Stromal cell of bone marrow (primary cell): ENCODE measurements around the gene TUBGCP6.
A peak's percentile ranks its signal among the peaks of the same experiment; 100 is the strongest.

ENCODE experiments used
- DNase-seq: peaks from one replicate; pipeline ENCODE4 v3.0.0-alpha.2; 2012; ENCODE audit warnings: low read depth

Gene TUBGCP6

DNA sequence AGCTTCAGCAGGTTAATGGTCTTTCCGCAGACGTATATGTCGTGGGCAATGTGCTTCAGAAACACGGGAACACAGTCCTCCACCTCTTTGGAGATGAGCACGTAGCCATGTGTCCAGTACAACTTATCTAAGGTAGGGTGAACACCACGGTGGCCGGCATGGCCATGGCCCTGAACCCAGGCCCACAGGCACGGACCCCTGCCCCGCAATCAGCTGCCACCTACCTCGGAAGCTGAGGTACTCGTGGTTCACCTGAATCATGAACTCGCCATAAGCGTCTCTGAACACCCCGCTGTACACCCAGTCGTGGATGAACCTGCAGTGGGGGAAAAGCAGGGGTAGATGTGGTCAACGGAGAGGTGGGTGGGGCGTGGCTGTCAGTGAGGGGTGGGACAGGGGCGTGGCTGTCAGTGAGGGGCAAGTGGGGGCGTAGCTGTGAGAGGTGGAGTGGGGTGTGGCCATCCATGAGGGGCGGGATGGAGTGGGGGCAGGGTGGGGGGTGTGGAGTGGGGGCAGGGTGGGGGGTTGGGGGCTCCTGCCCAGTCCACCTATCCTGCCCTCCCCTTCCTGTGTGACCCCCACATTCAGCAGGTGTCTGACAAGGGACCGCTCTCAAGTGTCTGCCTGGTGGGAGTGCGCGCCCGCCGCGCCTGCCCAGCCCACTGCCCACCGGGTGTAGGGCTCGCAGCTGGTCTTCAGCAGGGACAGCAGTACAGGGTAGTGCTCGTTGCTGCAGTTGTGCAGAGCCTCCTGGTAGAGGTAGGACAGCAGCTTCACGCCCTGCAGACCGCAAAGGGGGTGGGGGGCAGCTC lies 18.6 kb downstream of the TUBGCP6 start:
- no peak for DNase-seq

DNA sequence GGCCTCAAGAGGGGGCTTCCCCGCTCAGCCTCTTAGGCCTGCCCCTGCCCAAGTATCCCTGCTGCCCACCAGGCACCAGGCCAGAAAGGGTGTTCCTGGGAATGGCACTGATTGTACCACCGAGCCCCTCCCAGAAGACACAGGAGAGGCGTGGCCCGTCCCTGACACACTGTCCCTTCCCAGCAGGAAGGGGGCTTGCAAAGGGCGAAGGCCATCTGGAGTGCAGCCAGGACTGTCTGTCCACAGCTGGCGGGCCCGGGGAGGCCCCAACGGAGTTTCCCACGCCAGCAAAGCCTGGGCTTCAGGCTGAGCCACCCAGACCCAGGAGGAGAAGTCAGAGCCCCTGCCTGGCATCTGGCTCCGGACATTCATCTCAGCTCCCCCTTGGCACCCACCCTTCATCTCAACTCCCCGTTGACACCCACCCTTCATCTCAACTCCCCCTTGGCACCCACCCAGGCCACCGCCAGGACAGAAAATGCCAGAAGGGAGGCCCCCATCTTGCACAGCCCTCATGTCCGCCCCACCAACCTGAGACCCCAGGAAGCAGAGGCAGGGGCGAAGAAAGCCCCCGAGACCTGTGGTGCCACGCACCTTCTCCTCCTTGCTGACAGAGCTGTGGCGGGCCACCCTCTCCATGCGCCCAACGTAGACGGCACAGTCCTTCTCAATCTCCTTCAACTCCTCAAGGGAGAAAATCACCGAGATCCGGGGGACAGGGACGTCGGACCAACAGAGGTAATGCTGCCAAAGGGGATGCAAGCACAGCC lies 19.4 kb downstream of the TUBGCP6 start:
- DNase-seq: no peak

DNA sequence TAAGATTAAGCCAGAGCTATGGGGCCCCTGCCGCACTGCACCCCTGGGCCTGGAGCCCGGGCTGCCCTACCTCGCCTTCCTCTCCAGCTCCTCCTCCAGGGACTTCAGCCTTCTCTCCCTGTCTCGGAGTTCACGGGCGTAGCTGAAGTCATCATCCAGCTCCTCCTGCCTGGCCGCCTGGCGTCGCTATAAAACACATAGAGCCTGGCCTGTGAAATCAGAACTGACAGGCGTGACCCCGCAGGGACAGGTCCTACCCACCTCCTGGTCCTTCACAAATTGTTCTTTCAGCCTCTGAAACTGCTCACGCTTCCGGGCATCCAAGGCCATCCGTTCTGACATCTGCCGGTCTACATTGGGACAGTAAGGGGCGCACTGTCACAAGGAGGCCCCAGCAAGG lies 20.8 kb downstream of the TUBGCP6 start:
- DNase-seq: no peak

DNA sequence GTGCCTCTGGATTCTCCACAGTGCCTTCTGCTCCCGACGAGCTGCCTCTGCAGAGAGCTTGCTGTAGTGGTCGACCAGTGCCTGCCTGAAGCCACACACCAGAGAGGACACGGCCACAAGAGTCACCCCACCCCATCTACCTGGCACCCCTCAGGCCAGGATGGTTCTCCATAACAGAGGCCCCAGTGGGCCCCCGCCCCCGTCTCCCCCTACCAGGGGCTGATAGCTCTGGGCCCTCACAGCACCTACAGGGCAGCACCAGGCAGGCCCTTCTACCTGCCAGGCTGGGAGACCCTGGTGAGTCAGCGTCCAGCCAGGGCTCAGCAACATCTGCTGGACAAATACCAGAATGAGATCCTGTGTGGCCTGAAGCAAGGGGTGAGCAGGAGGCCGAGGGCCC lies 22.3 kb downstream of the TUBGCP6 start:
- DNase-seq: no peak

DNA sequence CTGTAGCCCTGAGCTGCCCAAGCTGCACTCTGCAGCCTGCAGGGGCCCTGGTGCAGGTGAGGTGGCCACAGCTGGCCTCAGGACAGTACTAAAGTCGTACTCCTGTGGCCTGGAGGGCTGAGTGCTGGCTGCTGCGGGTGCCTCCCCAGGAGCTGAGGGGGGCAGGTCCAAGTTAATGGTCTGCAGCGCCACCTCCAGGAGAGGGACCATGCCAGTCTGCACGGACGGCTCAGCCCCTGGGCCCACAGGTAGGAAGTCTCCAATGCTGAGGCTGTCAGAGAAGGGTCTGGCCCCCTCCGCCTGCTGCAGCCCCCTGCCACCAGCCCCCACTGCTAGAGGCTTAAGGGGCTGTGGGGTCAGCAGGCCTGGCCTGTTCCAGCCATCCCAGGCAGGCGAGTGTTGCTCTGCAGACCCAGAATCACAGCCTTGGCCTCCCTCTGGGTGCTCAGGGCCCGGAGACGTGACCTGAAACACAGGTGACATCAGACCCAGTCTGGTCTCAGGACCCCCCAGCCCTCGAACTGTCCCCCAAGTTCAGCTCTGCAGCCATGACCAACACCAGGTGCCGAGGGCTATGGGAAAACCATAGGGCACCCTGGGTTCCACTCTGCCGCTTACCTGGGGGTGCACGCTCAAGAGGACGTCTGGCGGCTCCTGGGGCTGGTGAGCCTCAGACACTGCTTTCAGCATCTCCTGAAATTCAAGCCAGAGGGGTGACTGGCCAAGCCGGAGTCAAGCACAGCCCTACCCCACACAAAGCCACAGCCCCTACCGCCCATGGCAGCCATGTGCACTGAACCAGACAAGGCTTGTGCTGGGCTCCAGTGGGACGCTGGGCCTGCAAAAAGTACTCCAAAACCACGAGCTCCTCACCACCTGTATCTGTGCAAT lies 23.2 kb downstream of the TUBGCP6 start:
- DNase-seq: no peak

DNA sequence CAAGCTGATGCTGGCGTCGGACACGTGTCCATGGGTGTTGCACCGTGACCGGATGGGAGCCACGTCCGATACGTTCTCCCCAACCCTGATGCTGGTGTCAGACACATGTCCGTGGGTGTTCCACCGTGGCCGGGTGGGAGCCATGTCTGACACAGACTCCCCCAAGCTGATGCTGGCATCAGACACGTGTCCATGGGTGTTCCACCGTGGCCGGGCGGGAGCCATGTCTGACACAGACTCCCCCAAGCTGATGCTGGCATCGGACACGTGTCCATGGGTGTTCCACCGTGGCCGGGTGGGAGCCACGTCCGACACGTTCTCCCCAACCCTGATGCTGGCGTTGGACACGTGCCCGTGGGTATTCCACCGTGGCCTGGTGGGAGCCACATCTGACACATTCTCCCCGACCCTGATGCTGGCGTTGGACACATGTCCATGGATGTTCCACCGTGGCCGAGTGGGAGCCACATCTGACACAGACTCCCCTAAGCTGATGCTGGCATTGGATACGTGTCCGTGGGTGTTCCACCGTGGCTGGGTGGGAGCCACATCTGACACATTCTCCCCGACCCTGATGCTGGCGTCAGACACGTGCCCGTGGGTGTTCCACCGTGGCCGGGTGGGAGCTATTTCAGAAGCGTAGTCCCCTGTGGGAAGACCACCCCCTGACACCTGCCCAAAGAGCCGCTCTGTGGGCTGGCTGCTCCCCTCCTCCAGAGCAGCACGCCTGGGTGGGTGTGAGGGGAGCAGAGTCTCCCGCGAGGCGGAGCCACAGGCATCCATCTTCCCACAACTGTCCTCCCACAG lies 24.0 kb downstream of the TUBGCP6 start:
- no peak for DNase-seq

DNA sequence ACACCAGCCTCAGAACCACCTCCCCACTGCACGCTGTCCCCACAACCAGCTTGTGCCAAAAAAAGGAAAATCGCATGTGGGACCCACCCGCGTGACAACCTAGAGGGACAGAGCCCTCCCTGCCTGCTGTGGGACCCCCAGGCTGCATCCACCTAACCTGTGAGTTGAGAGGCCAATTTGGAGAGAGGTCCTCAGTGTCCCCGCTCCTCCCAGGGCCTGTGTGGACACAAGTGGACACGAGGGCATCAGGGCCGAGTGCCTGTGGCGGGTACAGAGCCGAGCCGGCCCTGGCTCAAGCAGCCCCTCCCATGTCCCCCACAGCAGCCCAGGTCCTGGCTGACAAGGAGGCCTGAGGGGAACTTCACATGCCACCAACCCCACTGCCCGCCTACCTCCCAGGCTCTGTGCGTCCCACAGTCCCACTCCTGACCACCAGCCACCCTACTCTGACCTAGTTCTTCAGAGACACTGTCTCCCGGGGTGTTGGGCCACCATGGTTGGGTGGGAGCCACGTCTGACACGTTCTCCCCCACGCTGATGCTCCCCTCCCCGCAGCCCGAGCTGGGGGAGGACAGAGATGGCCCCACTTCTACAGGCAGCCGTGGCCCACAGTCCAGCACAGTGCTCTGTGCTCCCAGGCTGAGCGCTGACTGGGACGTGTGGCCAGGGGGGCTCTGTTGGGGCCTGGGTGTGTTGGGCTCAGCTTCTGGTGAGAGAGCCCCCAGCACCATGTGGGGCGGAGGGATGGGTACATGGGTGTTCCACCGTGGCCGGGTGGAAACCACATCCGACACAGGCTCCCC lies 24.8 kb downstream of the TUBGCP6 start:
- DNase-seq: no peak

DNA sequence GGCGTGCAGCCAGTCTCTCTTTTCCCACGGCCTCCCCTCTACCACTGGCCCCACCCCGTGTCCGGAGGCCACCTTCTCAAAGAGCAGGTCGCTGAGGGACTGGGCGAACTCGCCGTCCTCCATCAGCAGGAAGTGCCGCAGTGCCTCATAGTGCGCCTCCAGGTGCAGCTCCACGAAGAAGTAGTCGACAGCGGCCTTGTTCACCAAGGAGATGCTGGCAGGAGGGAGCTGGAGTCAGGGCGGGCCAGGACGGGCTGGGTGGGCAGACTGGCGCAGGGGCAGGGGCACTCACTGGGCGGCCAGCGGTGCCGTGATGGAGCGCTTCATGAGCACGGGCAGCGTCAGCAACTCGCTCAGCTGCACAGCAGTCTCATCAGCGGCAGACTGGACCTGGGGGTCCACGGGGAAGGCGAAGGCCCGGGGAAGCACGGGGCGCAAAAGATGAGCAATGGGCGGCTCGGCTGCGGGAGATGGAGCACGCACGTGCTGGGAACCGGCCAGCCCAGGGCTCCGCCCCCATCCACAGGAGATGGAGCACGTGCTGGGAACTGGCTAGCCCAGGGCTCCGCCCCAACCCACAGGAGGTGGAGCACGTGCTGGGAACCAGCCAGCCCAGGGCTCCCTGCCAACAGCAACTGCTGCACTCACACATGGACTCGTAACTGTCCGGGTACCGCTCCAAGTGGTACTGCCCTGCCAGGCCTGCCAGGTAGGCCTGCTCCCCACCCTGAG lies 25.7 kb downstream of the TUBGCP6 start:
- peak; percentile 20 for DNase-seq

DNA sequence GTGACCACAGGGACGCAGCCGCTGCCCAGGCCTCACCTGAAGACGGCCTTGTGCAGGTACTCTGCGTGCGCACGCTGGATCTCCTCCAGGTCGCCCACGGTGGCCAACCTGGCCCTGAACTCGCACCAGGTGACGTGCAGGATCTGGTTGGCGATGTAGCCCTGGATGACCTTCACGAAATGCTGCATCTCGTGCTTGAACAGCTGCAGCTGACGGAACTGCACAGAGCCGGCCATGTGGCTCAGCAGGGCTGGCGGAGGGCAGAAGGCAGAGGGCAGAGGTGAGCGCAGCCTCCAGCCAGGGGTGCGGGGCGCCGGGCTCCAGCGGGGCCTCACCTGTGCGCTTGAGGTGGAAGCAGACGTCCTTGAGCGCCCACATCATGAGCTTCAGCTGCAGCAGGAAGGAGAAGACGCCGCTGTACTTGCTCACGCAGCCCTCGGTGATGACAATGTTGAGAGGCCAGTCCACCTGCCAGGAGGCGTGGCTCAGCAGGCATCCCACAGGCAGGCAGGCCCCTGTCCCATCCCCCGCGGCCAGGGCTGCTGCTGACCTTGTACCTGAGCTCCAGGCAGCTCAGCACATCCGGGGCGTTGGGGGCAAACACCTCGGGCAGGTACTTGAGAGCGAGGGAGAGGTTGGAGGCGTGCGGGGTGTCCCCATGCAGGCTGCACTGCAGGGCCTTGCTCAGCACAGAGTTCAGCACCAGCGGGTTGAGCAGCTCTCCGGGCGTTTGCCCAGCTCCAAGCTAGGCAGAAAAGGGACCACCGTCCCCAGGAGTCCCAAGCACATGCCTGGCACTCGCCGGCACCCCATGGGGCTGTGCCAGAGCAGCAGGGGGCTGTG lies 26.4 kb downstream of the TUBGCP6 start:
- no peak for DNase-seq

DNA sequence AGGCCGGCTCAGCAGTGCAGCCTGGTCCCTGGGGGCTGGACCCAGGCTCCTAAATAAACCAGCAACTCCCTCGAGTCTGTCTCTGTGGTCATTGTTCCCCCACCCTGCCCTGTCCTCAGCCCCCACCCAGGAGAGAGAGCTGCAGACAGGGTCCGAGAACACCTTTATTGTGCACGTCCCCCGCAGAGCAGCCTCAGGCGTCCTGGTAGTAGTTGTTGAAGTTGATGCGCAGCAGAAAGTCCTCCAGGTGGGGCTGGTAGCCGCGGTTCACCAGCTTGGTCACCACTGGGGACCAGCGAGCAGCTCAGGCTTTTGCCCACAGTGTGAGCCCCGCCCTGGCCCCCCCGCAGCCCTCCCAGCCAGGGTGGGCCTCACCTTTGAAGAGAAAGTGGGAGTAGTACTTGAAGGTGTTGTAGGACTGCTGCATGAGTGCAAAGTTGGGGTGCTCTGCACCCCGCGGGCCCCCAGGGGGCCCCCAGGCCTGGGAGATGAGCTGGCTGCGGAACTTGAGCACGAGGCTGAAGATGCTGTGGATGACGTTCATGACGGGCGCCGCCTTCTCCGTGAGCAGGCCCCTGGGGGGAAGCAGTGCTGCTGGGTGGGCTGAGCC lies 27.2 kb downstream of the TUBGCP6 start:
- DNase-seq: no peak

DNA sequence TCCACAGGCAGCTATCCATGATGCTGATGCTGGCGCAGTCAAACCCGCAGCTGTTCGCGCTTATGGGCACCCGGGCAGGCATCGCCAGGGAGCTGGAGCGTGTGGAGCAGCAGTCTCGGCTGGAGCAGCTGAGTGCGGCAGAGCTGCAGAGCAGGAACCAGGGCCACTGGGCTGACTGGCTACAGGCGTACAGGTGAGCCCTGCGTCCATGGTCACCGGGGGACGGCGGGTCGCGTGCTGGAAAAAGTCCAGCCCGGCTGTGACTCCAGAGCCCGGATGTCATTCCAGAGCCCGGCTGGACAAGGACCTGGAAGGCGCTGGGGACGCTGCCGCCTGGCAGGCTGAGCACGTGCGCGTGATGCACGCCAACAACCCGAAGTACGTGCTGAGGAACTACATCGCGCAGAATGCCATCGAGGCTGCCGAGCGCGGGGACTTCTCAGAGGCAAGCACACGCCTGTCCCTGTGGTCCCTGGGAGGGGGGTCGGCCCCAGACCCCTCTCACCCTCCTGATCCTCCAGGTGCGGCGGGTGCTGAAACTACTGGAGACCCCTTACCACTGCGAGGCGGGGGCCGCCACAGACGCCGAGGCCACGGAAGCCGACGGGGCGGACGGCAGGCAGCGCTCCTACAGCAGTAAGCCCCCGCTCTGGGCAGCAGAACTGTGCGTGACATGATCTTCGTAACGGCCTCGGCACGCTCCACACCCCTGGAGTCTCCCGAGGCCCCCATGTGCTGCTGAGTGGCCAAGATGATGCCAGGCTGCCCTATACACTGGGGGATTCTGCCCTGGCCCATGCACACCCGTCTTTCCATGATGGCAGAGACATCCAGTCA lies 27.9 kb downstream of the TUBGCP6 start:
- DNase-seq: no peak

DNA sequence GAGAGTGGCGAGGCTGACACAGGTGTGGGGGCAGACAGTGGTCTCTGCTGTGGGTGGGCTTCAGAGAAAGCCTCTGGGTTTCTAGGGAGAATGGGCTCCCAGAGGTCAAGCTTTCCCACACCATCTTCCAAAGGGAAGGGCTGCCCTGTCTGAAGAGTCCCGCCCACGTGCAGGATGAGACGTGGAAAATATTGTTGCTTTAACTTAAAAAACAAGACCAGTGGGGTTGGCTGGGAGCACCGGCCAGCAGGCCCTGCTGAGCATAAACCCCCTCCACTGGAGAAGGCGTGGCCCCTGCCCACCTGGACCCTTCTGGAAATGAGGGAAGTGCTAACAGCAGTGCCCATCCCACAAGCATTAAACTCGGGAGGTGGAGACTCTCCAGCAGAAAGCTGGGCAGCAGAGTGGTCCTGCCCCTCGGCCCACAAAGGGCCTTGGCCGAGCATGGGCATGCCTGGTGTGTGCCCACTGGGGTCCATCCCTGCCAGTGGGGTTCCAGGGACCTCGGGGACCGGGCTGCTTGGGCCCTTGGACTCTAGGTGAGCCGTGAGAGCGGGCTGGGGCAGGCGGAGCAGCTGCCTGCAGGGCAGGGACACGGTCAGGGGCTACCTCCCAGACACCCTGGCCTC lies 28.7 kb downstream of the TUBGCP6 start:
- DNase-seq: no peak

DNA sequence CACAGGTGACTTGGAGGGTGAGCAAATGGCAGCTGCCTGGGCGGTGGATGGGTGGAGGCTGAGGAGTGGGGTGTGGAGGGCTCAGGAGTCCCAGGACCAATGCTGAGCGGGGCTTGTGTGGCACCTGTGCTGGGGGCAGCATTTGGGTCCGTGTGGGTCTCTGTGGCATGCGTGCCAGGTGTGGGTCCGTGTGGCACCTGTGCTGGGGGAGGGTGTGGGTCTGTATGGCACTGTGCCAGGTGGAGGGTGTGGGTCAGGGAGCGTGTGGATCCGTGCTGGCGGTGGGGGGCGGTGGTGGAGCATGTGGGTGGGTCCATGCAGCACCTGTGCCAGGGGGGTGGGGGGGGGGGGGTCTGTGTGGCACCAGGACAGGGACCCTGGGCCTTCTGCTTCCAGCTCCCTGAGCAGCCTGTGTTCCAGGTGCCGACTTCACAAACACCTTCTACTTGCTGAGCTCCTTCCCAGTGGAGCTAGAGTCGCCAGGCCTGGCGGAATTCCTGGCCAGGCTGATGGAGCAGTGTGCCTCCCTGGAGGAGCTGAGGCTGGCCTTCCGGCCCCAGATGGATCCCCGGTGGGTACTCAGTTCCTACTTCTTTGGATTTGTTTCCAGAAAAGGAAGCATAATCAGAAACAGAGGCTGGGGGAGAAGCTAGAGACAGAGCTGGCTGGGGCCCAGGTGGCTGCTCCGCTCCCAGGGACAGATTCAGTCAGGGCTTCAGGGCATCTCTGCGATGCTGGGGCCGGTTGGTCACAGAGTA lies 29.3 kb downstream of the TUBGCP6 start:
- DNase-seq: no peak

DNA sequence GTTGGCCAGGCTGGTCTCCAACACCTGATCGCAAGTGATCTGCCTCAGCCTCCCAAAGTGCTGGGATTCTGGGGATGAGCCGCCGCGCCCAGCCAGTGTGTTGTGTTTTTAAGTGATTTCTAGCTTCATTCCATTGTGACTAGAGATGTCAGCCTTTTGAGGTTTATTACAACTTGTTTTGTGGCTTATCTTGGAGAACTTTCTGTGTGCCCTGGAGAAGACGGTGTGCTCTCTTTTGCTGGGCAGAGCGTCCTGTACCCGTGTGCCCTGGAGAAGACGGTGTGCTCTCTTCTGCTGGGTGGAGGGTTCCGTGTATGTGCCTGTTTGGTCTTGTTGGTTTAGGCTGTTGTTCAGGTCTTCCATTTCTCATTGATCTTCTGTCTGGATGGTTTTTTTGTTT lies 31.6 kb downstream of the TUBGCP6 start:
- no peak for DNase-seq

DNA sequence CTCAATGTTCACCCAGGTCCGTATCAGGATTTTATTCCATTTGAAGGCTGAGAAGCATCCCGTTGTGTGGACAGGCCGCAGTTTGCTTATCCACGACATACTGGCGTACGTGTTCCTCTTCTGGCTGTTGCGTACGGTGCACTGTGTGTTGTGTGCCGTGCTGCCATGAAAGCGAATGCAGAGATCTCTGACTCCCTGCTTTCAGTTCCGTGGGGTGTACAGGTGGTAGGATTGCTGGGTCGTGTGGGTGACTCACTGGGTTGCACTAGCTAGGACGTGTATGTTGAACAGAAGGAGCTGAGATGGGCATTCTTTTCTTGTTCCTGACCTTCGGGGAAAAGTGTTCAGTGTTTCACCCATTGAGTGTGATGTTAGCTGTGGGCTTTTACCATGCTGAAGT lies 33.7 kb downstream of the TUBGCP6 start:
- no peak for DNase-seq

DNA sequence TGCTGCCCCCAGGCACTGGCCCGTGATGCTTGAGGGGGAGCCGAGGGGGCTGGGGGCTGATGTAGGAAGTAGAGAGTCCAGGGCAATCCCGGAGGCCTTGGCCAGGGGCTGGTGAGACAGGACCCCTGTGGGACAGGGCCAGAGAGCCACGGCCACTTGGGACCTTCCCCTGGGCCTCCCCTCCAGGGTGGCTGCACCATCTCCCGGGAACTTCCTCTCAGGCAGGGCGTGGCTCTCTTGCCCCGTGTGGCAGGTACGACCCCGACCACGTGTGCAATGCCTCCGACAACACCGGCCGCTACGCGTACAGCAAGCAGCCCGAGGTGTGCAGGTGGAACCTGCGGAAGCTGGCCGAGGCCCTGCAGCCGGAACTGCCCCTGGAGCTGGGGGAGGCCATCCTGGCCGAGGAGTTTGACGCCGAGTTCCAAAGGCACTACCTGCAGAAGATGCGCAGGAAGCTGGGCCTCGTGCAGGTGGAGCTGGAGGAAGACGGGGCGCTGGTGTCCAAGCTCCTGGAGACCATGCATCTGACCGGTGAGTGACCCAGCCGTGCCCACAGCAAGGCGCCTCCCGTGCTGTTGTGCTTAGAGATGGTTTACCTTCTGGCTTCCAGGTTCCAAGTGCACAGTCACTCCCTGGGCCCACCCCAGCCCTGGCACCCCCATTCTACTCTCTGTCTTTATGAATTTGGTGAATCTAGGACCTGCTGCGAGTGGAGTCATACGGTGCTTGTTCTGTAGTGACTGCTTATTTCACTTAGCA lies 34.3 kb downstream of the TUBGCP6 start:
- DNase-seq: no peak
